Activated naive CD4-positive, alpha-beta T cell (primary cell): ENCODE data around the gene ELF1.

Experiments
- DNase-seq, 4 experiments: peaks; one replicate each; lab custom pipeline; 2025; lab: John Stamatoyannopoulos, UW

Gene ELF1

GRCh38 chr13:41019011-41019487, at the start of gene ELF1:
ELF1 (minus strand) TSS chr13:41019316; CDS start chr13:40982054, 37,262 bp downstream.
- peak in 2 of 4 experiments; percentile 8 to 21 for DNase-seq

GRCh38 chr13:41065078-41065477, 46.0 kb upstream of the ELF1 start:
- DNase-seq, result no peak

GRCh38 chr13:41064493-41064892, 45.4 kb upstream of the ELF1 start:
- no peak for DNase-seq

GRCh38 chr13:41061914-41062837, 43.1 kb upstream of the ELF1 start:
- DNase-seq, result no peak

- DNase-seq, result peak; percentile 73 to 87 (median 81)
Measured at GRCh38 chr13:41061075-41061913, 42.2 kb upstream of the ELF1 start, which contains the start of gene WBP4. WBP4 (plus strand) TSS chr13:41061509; CDS start chr13:41061674, 165 bp downstream.

GRCh38 chr13:41060724-41061074, 41.6 kb upstream of the ELF1 start:
- DNase-seq, result peak; percentile 73 to 87 (median 83)

GRCh38 chr13:41060082-41060723, 41.1 kb upstream of the ELF1 start:
- DNase-seq, result peak; percentile 41 to 62 (median 56)

GRCh38 chr13:41059456-41060081, 40.5 kb upstream of the ELF1 start:
- no peak for DNase-seq

GRCh38 chr13:41058295-41059070, 39.4 kb upstream of the ELF1 start:
- no peak for DNase-seq

GRCh38 chr13:41056826-41057711, 38.0 kb upstream of the ELF1 start:
- DNase-seq, result no peak

GRCh38 chr13:41056194-41056593, 37.1 kb upstream of the ELF1 start:
- DNase-seq, result no peak

- no peak for DNase-seq
Measured at GRCh38 chr13:41054919-41055619, 36.0 kb upstream of the ELF1 start.

- no peak for DNase-seq
Measured at GRCh38 chr13:41054212-41054877, 35.2 kb upstream of the ELF1 start.

GRCh38 chr13:41053384-41053826, 34.3 kb upstream of the ELF1 start:
- DNase-seq, result no peak

- DNase-seq, result no peak
Measured at GRCh38 chr13:41052441-41052840, 33.3 kb upstream of the ELF1 start.

- DNase-seq, result no peak
Measured at GRCh38 chr13:41049480-41050440, 30.6 kb upstream of the ELF1 start.

GRCh38 chr13:41048640-41049039, 29.5 kb upstream of the ELF1 start:
- no peak for DNase-seq
